Liver (tissue), 3 donors: ENCODE data around the gene GPR68.

ENCODE experiments used
- GABPA ChIP-seq, 2 donors: IDR thresholded peaks in 1 of 2; conservative IDR thresholded peaks in 1 of 2; 2 replicates each; pipeline ENCODE4 v1.6.1; 2016; ENCODE audit warnings: antibody characterized with exemption in 2 of 2, mild to moderate bottlenecking in 1 of 2, moderate library complexity in 1 of 2
- REST ChIP-seq: IDR thresholded peaks from 2 replicates; pipeline ENCODE4 v1.6.1; 2016; ENCODE audit warnings: antibody characterized with exemption, mild to moderate bottlenecking
- TAF1 ChIP-seq: conservative IDR thresholded peaks from 2 replicates; pipeline ENCODE4 v1.6.1; 2016; ENCODE audit warnings: antibody characterized with exemption, mild to moderate bottlenecking
- YY1 ChIP-seq: IDR thresholded peaks from 2 replicates; pipeline ENCODE4 v1.6.1; 2016; ENCODE audit warnings: antibody characterized with exemption, mild to moderate bottlenecking
- TF ChIP-seq, protein P1 (sequence below): fragments of 150-350 bp; IDR thresholded peaks from 2 replicates; pipeline ENCODE4 v1.5.1; 2017; ENCODE audit warnings: improper control_type of control experiment, low read depth, low read length; ENCODE audit not compliant: missing input control
- TF ChIP-seq, protein P2 (sequence below): IDR thresholded peaks from 2 replicates; pipeline ENCODE4 v1.6.1; 2016; ENCODE audit warnings: antibody characterized with exemption
- donor health status: healthy.
- donor health status: healthy.

DNA sequence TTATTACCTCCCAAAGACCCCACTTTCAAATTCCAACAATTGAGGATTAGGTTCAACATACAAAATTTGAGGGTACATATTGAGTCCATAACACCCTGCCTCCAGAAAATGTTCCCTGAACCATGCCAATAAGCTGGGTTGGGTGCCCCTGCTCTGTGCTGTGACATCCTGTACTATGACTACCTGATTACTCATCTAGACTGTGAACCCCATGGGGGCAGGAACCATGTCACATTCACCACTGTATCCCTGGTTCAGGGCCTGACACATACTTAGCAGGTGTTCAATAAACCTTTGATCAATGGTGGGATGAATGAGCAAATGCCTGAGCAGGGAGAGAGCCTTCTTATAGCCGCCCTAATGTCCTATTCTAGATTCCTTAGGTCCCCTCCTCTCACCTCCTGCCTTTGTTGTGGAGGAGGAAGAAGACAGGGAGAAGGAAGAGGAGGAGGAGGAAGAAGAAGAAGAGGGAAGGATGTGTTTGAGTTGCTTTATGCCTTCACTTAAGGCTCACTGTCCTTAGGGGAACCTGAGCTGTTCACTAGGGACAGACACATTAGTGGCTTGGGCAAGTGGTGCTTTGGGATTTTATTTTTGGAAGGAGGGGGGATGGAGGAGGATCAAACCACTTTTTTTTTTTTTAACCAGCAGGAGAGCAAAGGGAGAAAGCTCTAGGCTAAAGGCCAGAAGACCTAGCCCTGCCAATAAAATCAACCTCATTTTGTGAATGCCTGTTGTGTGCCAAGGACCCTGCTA is 21.3 kb downstream of the GPR68 start:
- TF ChIP-seq, protein P1, sequence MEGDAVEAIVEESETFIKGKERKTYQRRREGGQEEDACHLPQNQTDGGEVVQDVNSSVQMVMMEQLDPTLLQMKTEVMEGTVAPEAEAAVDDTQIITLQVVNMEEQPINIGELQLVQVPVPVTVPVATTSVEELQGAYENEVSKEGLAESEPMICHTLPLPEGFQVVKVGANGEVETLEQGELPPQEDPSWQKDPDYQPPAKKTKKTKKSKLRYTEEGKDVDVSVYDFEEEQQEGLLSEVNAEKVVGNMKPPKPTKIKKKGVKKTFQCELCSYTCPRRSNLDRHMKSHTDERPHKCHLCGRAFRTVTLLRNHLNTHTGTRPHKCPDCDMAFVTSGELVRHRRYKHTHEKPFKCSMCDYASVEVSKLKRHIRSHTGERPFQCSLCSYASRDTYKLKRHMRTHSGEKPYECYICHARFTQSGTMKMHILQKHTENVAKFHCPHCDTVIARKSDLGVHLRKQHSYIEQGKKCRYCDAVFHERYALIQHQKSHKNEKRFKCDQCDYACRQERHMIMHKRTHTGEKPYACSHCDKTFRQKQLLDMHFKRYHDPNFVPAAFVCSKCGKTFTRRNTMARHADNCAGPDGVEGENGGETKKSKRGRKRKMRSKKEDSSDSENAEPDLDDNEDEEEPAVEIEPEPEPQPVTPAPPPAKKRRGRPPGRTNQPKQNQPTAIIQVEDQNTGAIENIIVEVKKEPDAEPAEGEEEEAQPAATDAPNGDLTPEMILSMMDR, result no peak
- TF ChIP-seq TAF1 (no peak), REST (no peak), YY1 (no peak), GABPA (IDR thresholded peaks at IDR 0.05 in 1 of 2, conservative IDR thresholded peaks at IDR 0.05 in 1 of 2) (no peak)
- TF ChIP-seq, protein P2, sequence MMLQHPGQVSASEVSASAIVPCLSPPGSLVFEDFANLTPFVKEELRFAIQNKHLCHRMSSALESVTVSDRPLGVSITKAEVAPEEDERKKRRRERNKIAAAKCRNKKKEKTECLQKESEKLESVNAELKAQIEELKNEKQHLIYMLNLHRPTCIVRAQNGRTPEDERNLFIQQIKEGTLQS, result no peak
